IMR-90 (cell line): ENCODE measurements around the gene CDKAL1. TPM values are rescaled to one million over a fixed set of nuclear protein-coding genes. Genes with fewer than 3 reads are reported as not detected.
A peak's percentile ranks its signal among the peaks of the same experiment; 100 is the strongest.

ENCODE experiments used
- ATAC-seq: fragments of 200-7000 bp; cut with Tn5 transposase; 2 replicates; pipeline ENCODE4 v1.9.1; 2020; ENCODE audit warnings: low read depth, mild to moderate bottlenecking, moderate library complexity
- BruUV-seq: library from RNA; stranded (reverse); fragments of 400-500 nt; replicated peaks from 2 replicates; lab custom pipeline; 2021; lab: Mats Ljungman, UMichigan
- CTCF ChIA-PET: fragments of 300-600 bp; formaldehyde crosslinking; extraction: SDS; loops from one replicate; lab custom pipeline; 2021; ENCODE audit warnings: antibody characterized with exemption; lab: Yijun Ruan, JAX
- POLR2A ChIA-PET: fragments of 300-600 bp; sonication (Branson Sonifier 250); formaldehyde crosslinking; loops from one replicate; lab custom pipeline; 2022; ENCODE audit warnings: antibody characterized with exemption; ENCODE audit not compliant: unreplicated experiment; lab: Charles Lee
- DNase-seq: peaks from one replicate; pipeline ENCODE4 v3.0.0; 2013
- H2AFZ ChIP-seq: replicated peaks from 2 replicates; pipeline ENCODE3; 2013; ENCODE audit warnings: low read length, mild to moderate bottlenecking; ENCODE audit not compliant: poor library complexity
- H2AK5ac ChIP-seq: 2 replicates; pipeline ENCODE4 v1.6.1; 2013; ENCODE audit warnings: low read depth, low read length, inconsistent platforms
- H2AK9ac ChIP-seq: replicated peaks from 2 replicates; pipeline ENCODE3; 2013; ENCODE audit warnings: mild to moderate bottlenecking, low read depth, low read length, moderate library complexity; ENCODE audit not compliant: poor library complexity
- H2BK120ac ChIP-seq: 2 replicates; pipeline ENCODE4 v1.6.1; 2013; ENCODE audit warnings: low read depth, low read length, inconsistent platforms
- H2BK15ac ChIP-seq: 3 replicates; pipeline ENCODE4 v1.6.1; 2013; ENCODE audit warnings: low read depth, low read length, inconsistent platforms
- H2BK20ac ChIP-seq: 2 replicates; pipeline ENCODE4 v1.6.1; 2013; ENCODE audit warnings: low read depth, mild to moderate bottlenecking, inconsistent platforms, low read length, moderate library complexity
- H2BK5ac ChIP-seq: 2 replicates; pipeline ENCODE4 v1.6.1; 2013; ENCODE audit warnings: mild to moderate bottlenecking, low read depth, low read length, inconsistent platforms; ENCODE audit not compliant: poor library complexity, severe bottlenecking
- H3K14ac ChIP-seq: replicated peaks from 2 replicates; pipeline ENCODE4 v1.6.1; 2013; ENCODE audit warnings: low read depth, low read length, inconsistent platforms
- H3K18ac ChIP-seq: 2 replicates; pipeline ENCODE4 v1.6.1; 2013; ENCODE audit warnings: low read depth, low read length, control low read depth
- H3K23ac ChIP-seq: 2 replicates; pipeline ENCODE4 v1.6.1; 2013; ENCODE audit warnings: low read depth, low read length, inconsistent platforms
- H3K27ac ChIP-seq: 2 replicates; pipeline ENCODE4 v1.5.1; 2013; ENCODE audit warnings: mild to moderate bottlenecking, control low read depth, low read length; ENCODE audit not compliant: insufficient read depth
- H3K27me3 ChIP-seq: 2 replicates; pipeline ENCODE4 v1.6.1; 2013; ENCODE audit warnings: low read length; ENCODE audit not compliant: control insufficient read depth, insufficient read depth
- H3K36me3 ChIP-seq: 2 replicates; pipeline ENCODE4 v1.6.1; 2013; ENCODE audit warnings: low read length, mixed read lengths; ENCODE audit not compliant: control insufficient read depth, insufficient read depth
- H3K4ac ChIP-seq: 2 replicates; pipeline ENCODE4 v1.6.1; 2013; ENCODE audit warnings: low read depth, low read length, inconsistent platforms
- H3K4me1 ChIP-seq: 2 replicates; pipeline ENCODE4 v1.6.1; 2013; ENCODE audit warnings: low read length, mixed read lengths; ENCODE audit not compliant: control insufficient read depth, insufficient read depth
- H3K4me2 ChIP-seq: 2 replicates; pipeline ENCODE4 v1.6.1; 2013; ENCODE audit warnings: low read depth, mild to moderate bottlenecking, control low read depth, low read length, moderate library complexity
- H3K4me3 ChIP-seq: 2 replicates; pipeline ENCODE4 v1.5.1; 2013; ENCODE audit warnings: low read depth, mild to moderate bottlenecking, control low read depth, low read length, moderate library complexity; ENCODE audit not compliant: insufficient read depth
- H3K56ac ChIP-seq: 2 replicates; pipeline ENCODE4 v1.6.1; 2013; ENCODE audit warnings: low read length, inconsistent platforms; ENCODE audit not compliant: insufficient read depth; ENCODE audit errors: extremely low read depth
- H3K79me1 ChIP-seq, 2 experiments: 2 replicates each; pipeline ENCODE4 v1.6.1; 2013; ENCODE audit warnings: low read length in 2 of 2, inconsistent platforms in 1 of 2, low read depth in 1 of 2
- H3K9ac ChIP-seq: 2 replicates; pipeline ENCODE4 v1.6.1; 2013; ENCODE audit warnings: low read depth, low read length, control low read depth
- H3K9me1 ChIP-seq: 2 replicates; pipeline ENCODE4 v1.6.1; 2013; ENCODE audit warnings: low read length, inconsistent platforms; ENCODE audit not compliant: insufficient read depth
- H3K9me3 ChIP-seq: 2 replicates; pipeline ENCODE4 v1.6.1; 2013; ENCODE audit warnings: low read length; ENCODE audit not compliant: control insufficient read depth, insufficient read depth
- H4K20me1 ChIP-seq: 2 replicates; pipeline ENCODE4 v1.6.1; 2013; ENCODE audit warnings: low read length, inconsistent platforms; ENCODE audit not compliant: insufficient read depth
- H4K5ac ChIP-seq: 2 replicates; pipeline ENCODE4 v1.6.1; 2013; ENCODE audit warnings: mild to moderate bottlenecking, low read depth, low read length, control low read depth
- H4K8ac ChIP-seq, 2 experiments: 2 replicates each; pipeline ENCODE4 v1.6.1; 2013; ENCODE audit warnings: low read depth in 2 of 2, low read length in 2 of 2, control low read depth in 1 of 2, inconsistent platforms in 1 of 2
- H4K91ac ChIP-seq: 2 replicates; pipeline ENCODE4 v1.6.1; 2013; ENCODE audit warnings: low read depth, low read length, inconsistent platforms; ENCODE audit not compliant: insufficient read depth
- BHLHE40 ChIP-seq: fragments of 150-350 bp; IDR thresholded peaks from 2 replicates; pipeline ENCODE4 v1.6.1; 2016; ENCODE audit warnings: mild to moderate bottlenecking, low read depth, low read length
- CEBPB ChIP-seq: IDR thresholded peaks from 2 replicates; pipeline ENCODE4 v1.6.1; 2012; ENCODE audit warnings: low read depth, low read length, improper control_type of control experiment
- MAFK ChIP-seq: IDR thresholded peaks from 2 replicates; pipeline ENCODE4 v1.6.1; 2012; ENCODE audit warnings: low read depth, low read length, improper control_type of control experiment
- MXI1 ChIP-seq: IDR thresholded peaks from 2 replicates; pipeline ENCODE4 v1.6.1; 2012; ENCODE audit warnings: low read depth, mild to moderate bottlenecking, low read length, moderate library complexity, borderline replicate concordance
- NFE2L2 ChIP-seq: fragments of 150-350 bp; IDR thresholded peaks from 2 replicates; pipeline ENCODE4 v1.6.1; 2016; ENCODE audit warnings: low read depth, mild to moderate bottlenecking, low read length
- RFX5 ChIP-seq: IDR thresholded peaks from 2 replicates; pipeline ENCODE4 v1.8.0; 2012; ENCODE audit warnings: low read depth, mild to moderate bottlenecking, low read length, moderate library complexity
- WGBS, 2 experiments: methylation state at CpG; one replicate each; pipeline versions ENCODE4 v1.1.5 to v1.1.7; 2013; ENCODE audit warnings: missing lambda C conversion rate in 2 of 2; ENCODE audit not compliant: insufficient read length in 1 of 2; ENCODE audit errors: extremely low coverage in 2 of 2; 5-methylcytosine and 5-hydroxymethylcytosine counted together
- dilution Hi-C: fragments of 300-500 bp; cut with HindIII; formaldehyde crosslinking; loops from one replicate; pipeline ENCODE4 v1.14.3; 2018; ENCODE audit warnings: low sequenced_read_pairs; ENCODE audit not compliant: unreplicated experiment
- in situ Hi-C: fragments of 300-500 bp; cut with MboI; formaldehyde crosslinking; loops from 3 replicates; pipeline ENCODE4 v1.14.3; 2019; ENCODE audit warnings: low sequenced_read_pairs, inconsistent platforms, mixed read lengths
- intact Hi-C: fragments of 100-400 bp; cut with micrococcal nuclease; formaldehyde crosslinking; loops from 2 replicates; pipeline ENCODE4 v1.10.0; 2022
- polyA plus RNA-seq, 3 experiments: library from polyadenylated mRNA; depleted of rRNA; stranded (reverse); fragments of >200 nt; gene quantifications; 2 replicates each; pipeline ENCODE4 v1.2.3, GENCODE V29; 2012; ENCODE audit warnings: low replicate concordance in 1 of 3
- total RNA-seq: library from RNA; depleted of rRNA; stranded (reverse); fragments of >200 nt; gene quantifications from 2 replicates; pipeline ENCODE4 v1.2.3, GENCODE V29; 2012

Gene CDKAL1
- total and polyA plus RNA-seq, 2 of the 4 experiments (the other 2 are of a cell fraction): 3.7 to 13.1 TPM

GRCh38 chr6:20712011-20712410 lies 177.8 kb downstream of the CDKAL1 start:
- Histone ChIP-seq H3K23ac (peak overlapping the region; percentile 14; the same call in 1 of the 2 replicates), H3K27ac (no peak overlapping the region), H3K9me3 (no peaks in the 10 kb centered on the region), H3K56ac (no peak overlapping the region), H3K27me3 (no peaks in the 10 kb centered on the region), H3K9ac (no peak overlapping the region), H4K8ac (no peak overlapping the region), H3K9me1 (no peaks in the 10 kb centered on the region), H3K36me3 (no peaks in the 10 kb centered on the region), H4K20me1 (no peaks in the 10 kb centered on the region), H2AFZ (no peak overlapping the region), H3K4ac (no peak overlapping the region), H3K4me1 (peaks cover 4% of the 10 kb centered on the region; the same call in 1 of the 2 replicates), H2BK5ac (no peak overlapping the region), H2BK120ac (no peak overlapping the region), H3K4me2 (no peak overlapping the region), H4K5ac (no peak overlapping the region), H3K4me3 (no peak overlapping the region), H2BK20ac (no peak overlapping the region), H4K91ac (no peak overlapping the region), H3K79me1 (peaks cover 7 to 8% of the 10 kb centered on the region in 2 experiments; a peak in 3 of 4 replicates), H3K14ac (peak overlapping the region; percentile 52; the same call in 1 of the 2 replicates), H3K18ac (no peak overlapping the region), H2AK9ac (no peak overlapping the region), H2AK5ac (no peak overlapping the region), H2BK15ac (no peak overlapping the region)
- no CpG with 5 or more reads among the region's 2 CpGs for WGBS, 2 experiments
- no peak for ATAC-seq
- dilution Hi-C loops (no loop called here), intact Hi-C loops (no loop called here), in situ Hi-C loops (no loop called here)
- POLR2A ChIA-PET: no interaction called here
- no TSS peak for BruUV-seq
- CTCF ChIA-PET: no interaction called here
- TF ChIP-seq MAFK (peak; percentile 46), NFE2L2 (no peak), MXI1 (no peak), RFX5 (no peak), CEBPB (no peak), BHLHE40 (no peak)
- DNase-seq: no peak
